Neutrophil (primary cell): ENCODE data around the gene KRT84.

Source experiments
- H3K27ac ChIP-seq: fragments of 200-600 bp; sonication (generic); 2 replicates; pipeline ENCODE4 v1.5.1; 2016; ENCODE audit warnings: mild to moderate bottlenecking, moderate library complexity
- H3K27me3 ChIP-seq: fragments of 200-600 bp; sonication (generic); 2 replicates; pipeline ENCODE4 v1.6.0; 2016; ENCODE audit warnings: mild to moderate bottlenecking
- H3K36me3 ChIP-seq: fragments of 200-600 bp; sonication (generic); 2 replicates; pipeline ENCODE4 v1.5.1; 2017
- H3K4me1 ChIP-seq, 2 experiments: fragments of 200-600 bp in 1 of 2; sonication (generic) in 1 of 2; 1 replicate in 1 of 2; 2 replicates in 1 of 2; pipeline versions ENCODE4 v1.5.1 to v1.6.1; 2013 to 2016; ENCODE audit warnings: low read depth in 1 of 2, low read length in 1 of 2, mild to moderate bottlenecking in 1 of 2, moderate library complexity in 1 of 2; ENCODE audit not compliant: control insufficient read depth in 1 of 2, insufficient read depth in 1 of 2
- H3K4me3 ChIP-seq, 2 experiments: fragments of 200-600 bp in 1 of 2; sonication (generic) in 1 of 2; 1 replicate in 1 of 2; 2 replicates in 1 of 2; pipeline ENCODE4 v1.5.1; 2013 to 2016; ENCODE audit warnings: low read depth in 1 of 2, low read length in 1 of 2, mild to moderate bottlenecking in 1 of 2, moderate library complexity in 1 of 2
- H3K9me3 ChIP-seq: fragments of 200-600 bp; sonication (generic); 2 replicates; pipeline ENCODE4 v1.5.1; 2016
- TF ChIP-seq, protein P1 (sequence below): fragments of 200-600 bp; sonication (generic); IDR thresholded peaks from 2 replicates; pipeline ENCODE4 v1.5.1; 2016; ENCODE audit warnings: antibody characterized with exemption

Gene KRT84

DNA sequence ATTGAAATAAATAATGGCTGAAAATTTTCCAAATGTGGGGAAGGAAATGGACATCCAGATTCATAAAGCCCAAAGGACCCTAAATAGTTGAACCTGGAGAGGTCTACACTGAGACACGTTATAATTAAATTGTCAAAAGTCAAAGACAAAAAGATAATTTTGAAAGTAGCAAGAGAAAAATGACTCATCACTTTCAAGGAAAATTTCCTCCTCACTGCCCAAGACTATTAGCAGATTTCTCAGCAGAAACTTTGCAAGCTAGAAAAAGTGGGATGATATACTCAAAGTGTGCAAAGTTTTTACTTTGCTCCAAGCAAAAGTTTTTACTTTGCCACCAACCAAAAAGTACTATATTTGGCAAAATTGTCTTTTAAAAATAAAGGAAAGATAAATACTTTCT is 48.4 kb downstream of the KRT84 start:
- H3K9me3 ChIP-seq, result no peaks in the 10 kb centered on the region
- TF ChIP-seq, protein P1, sequence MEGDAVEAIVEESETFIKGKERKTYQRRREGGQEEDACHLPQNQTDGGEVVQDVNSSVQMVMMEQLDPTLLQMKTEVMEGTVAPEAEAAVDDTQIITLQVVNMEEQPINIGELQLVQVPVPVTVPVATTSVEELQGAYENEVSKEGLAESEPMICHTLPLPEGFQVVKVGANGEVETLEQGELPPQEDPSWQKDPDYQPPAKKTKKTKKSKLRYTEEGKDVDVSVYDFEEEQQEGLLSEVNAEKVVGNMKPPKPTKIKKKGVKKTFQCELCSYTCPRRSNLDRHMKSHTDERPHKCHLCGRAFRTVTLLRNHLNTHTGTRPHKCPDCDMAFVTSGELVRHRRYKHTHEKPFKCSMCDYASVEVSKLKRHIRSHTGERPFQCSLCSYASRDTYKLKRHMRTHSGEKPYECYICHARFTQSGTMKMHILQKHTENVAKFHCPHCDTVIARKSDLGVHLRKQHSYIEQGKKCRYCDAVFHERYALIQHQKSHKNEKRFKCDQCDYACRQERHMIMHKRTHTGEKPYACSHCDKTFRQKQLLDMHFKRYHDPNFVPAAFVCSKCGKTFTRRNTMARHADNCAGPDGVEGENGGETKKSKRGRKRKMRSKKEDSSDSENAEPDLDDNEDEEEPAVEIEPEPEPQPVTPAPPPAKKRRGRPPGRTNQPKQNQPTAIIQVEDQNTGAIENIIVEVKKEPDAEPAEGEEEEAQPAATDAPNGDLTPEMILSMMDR, result no peak
- H3K4me3 ChIP-seq, result no peak overlapping the region
- no peak overlapping the region for H3K27ac ChIP-seq
- no peaks in the 10 kb centered on the region for H3K36me3 ChIP-seq
- H3K4me1 ChIP-seq, result no peaks in the 10 kb centered on the region
- H3K27me3 ChIP-seq, result peaks cover 17% of the 10 kb centered on the region

DNA sequence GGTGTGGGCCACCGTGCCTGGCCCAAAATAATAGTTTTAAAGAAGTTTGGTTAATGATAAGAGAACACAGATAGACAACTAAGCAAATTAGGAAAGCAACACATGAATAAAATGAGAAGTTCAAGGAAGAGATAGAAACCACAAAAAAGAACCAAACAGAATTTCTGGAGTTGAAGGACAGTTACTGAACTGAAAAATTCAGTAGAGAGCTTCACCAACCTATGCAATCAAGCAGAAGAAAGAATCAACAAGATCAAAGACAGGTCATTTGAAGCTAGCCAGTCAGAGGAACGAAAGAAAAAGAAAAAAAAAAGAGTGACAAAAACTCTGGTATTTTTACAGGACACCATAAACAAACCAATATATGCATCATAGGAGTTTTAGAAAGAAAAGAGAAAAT is 48.8 kb downstream of the KRT84 start:
- Histone ChIP-seq H3K27ac (no peak overlapping the region), H3K9me3 (no peaks in the 10 kb centered on the region), H3K27me3 (peaks cover 20% of the 10 kb centered on the region)

DNA sequence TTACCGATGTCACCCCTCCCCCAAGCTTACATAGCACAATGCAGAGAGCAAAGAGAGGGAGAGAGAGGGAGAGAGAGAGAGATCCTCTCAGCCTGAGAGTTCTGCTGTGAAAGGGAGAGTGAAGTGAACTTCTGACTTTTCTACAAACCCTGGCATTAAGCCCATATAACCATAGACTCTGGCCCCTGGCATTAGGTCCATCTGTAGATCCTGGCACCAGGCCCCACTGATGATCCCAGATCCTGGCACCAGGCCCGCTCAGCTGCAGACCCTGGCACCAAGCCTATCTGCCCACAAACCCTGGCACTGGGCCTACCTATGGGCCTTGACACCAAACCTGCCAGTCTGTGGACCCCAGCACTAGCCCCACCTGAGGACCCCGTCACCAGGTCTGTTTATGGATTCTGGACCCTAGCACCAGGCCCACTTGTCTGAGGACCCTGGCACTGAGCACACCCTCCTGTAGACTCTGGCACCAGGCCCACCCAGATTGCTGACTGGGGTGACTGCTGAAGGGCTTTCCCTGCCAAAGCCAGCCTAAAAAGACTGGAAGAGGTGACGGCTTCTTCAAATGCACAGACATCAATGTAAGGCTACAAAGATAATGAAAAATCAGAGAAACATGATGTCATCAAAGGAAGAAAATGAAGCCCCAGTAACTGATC is 49.7 kb downstream of the KRT84 start:
- H3K27me3 ChIP-seq, result peaks cover 24% of the 10 kb centered on the region

More for the DNA sequence above, 48.8 kb downstream of the KRT84 start:
- Histone ChIP-seq H3K4me1 (no peaks in the 10 kb centered on the region), H3K4me3 (no peak overlapping the region), H3K36me3 (no peaks in the 10 kb centered on the region)
- TF ChIP-seq, protein P1, result no peak

DNA sequence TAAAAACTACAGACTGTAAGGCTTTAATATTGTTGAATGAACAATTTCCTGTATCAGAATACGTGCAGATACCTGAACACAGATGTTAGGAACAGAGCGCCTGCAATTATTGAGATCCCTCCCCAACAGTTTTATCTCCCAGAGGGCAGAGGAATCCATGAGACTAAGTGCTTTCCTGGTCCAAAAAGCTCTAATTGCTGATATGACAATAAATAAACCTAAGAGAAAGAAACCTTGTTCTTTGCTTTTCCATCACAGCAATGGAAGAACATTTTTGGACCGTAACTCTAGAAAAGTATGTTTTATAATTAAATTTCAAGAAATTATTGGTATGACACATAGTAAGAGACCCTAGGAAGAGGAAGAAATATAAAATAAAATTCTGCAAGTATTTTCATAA is 51.3 kb downstream of the KRT84 start:
- TF ChIP-seq, protein P1, result no peak
- no peak overlapping the region for H3K4me3 ChIP-seq
- H3K36me3 ChIP-seq, result no peaks in the 10 kb centered on the region
- no peak overlapping the region for H3K27ac ChIP-seq
- no peaks in the 10 kb centered on the region for H3K9me3 ChIP-seq
- H3K27me3 ChIP-seq, result peaks cover 40% of the 10 kb centered on the region
- no peaks in the 10 kb centered on the region for H3K4me1 ChIP-seq

More for the DNA sequence above, 49.7 kb downstream of the KRT84 start:
- no peak overlapping the region for H3K27ac ChIP-seq
- TF ChIP-seq, protein P1, result no peak
- H3K9me3 ChIP-seq, result no peaks in the 10 kb centered on the region
- no peaks in the 10 kb centered on the region for H3K36me3 ChIP-seq
- no peaks in the 10 kb centered on the region for H3K4me1 ChIP-seq
- H3K4me3 ChIP-seq, result no peak overlapping the region

DNA sequence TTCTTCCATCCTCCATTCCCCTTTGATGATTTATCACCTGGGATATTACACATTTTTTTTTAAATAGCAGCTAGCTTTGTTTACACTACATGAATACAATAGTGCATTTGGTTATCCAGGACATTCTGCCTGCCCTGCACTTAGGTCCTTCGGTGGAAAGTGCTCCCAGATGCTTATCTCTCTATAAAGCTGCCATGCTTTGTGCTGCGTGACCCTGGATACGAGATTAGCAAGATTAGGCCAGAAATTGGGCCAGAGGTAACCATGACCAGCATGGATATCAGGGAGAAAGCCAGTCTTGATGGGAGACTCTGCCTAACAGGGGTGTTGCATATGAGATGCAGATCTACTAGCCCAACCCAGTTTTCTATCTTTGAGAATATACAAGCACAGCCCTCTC is 52.1 kb downstream of the KRT84 start:
- no peaks in the 10 kb centered on the region for H3K4me1 ChIP-seq
- no peak overlapping the region for H3K4me3 ChIP-seq
- peaks cover 41% of the 10 kb centered on the region for H3K27me3 ChIP-seq
- H3K36me3 ChIP-seq, result no peaks in the 10 kb centered on the region
- no peak overlapping the region for H3K27ac ChIP-seq
- H3K9me3 ChIP-seq, result no peaks in the 10 kb centered on the region
- TF ChIP-seq, protein P1, result no peak
